Testis (tissue), 3 donors: ENCODE data around the gene KL. TPM values are rescaled to one million over a fixed set of nuclear protein-coding genes. Genes with fewer than 3 reads are reported as not detected.
A peak's percentile ranks its signal among the peaks of the same experiment; 100 is the strongest.

Experiments
- DNase-seq: peaks from one replicate; pipeline ENCODE4 v3.0.0-alpha.2; 2019
- H3K27ac ChIP-seq, 2 donors: fragments of 200-600 bp; sonication (generic); one replicate each; pipeline ENCODE4 v1.5.1; 2019
- H3K27me3 ChIP-seq: fragments of 200-600 bp; sonication (generic); one replicate; pipeline ENCODE4 v1.5.1; 2019
- H3K36me3 ChIP-seq: fragments of 200-600 bp; sonication (generic); one replicate; pipeline ENCODE4 v1.5.1; 2017; ENCODE audit warnings: low read depth; ENCODE audit errors: missing control alignments
- H3K4me1 ChIP-seq: fragments of 200-600 bp; sonication (generic); one replicate; pipeline ENCODE4 v1.5.1; 2019
- H3K4me3 ChIP-seq, 2 donors: fragments of 200-600 bp; sonication (generic); one replicate each; pipeline ENCODE4 v1.5.1; 2017 to 2019
- H3K9me3 ChIP-seq: fragments of 200-600 bp; sonication (generic); one replicate; pipeline ENCODE4 v1.5.1; 2017
- POLR2A ChIP-seq: fragments of 450-650 bp; IDR thresholded peaks from one replicate; pipeline ENCODE4 v1.6.1; 2017; ENCODE audit warnings: antibody characterized with exemption, mild to moderate bottlenecking, moderate library complexity
- WGBS, 2 donors: methylation state at CpG; one replicate each; pipeline ENCODE4 v1.1.5; 2018; 5-methylcytosine and 5-hydroxymethylcytosine counted together
- intact Hi-C: fragments of 100-400 bp; cut with DNase I; formaldehyde crosslinking; loops from one replicate; pipeline ENCODE4 v1.15.1; 2023; ENCODE audit warnings: low total_unique reads
- polyA plus RNA-seq: library from polyadenylated mRNA; stranded (reverse); fragments of 350-450 nt; fragmentation: Illumina TruSeq; extraction: RNeasy Lipid Tissue Mini Kit (QIAGEN cat#74804); gene quantifications from one replicate; pipeline ENCODE4 v1.2.3, GENCODE V29; 2014; ENCODE audit warnings: low read depth, low replicate concordance; ENCODE audit not compliant: insufficient read depth
- total RNA-seq, 2 donors: library from RNA; depleted of rRNA; stranded (reverse); fragments of >200 nt; gene quantifications; one replicate each; pipeline ENCODE4 v1.2.3, GENCODE V29; 2016
- TF ChIP-seq, protein P1 (sequence below), 3 experiments: fragments of 450-650 bp in 2 of 3; fragments of 200-600 bp in 1 of 3; sonication (generic) in 1 of 3; IDR thresholded peaks; one replicate each; pipeline ENCODE4 v1.5.1; 2016 to 2019; ENCODE audit warnings: antibody characterized with exemption in 3 of 3, mild to moderate bottlenecking in 2 of 3, moderate library complexity in 1 of 3

The KL gene
- total and polyA plus RNA-seq, 3 donors from 2014 or later: 0.81 to 1.6 (median 1.1) TPM

GRCh38 chr13:33033051-33033812, 17.0 kb downstream of the KL start:
- TF ChIP-seq, protein P1, sequence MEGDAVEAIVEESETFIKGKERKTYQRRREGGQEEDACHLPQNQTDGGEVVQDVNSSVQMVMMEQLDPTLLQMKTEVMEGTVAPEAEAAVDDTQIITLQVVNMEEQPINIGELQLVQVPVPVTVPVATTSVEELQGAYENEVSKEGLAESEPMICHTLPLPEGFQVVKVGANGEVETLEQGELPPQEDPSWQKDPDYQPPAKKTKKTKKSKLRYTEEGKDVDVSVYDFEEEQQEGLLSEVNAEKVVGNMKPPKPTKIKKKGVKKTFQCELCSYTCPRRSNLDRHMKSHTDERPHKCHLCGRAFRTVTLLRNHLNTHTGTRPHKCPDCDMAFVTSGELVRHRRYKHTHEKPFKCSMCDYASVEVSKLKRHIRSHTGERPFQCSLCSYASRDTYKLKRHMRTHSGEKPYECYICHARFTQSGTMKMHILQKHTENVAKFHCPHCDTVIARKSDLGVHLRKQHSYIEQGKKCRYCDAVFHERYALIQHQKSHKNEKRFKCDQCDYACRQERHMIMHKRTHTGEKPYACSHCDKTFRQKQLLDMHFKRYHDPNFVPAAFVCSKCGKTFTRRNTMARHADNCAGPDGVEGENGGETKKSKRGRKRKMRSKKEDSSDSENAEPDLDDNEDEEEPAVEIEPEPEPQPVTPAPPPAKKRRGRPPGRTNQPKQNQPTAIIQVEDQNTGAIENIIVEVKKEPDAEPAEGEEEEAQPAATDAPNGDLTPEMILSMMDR (IDR thresholded peaks at IDR 0.05): no peak
- TF ChIP-seq POLR2A: no peak
- Histone ChIP-seq H3K27me3 (no peaks in the 10 kb centered on the region), H3K9me3 (no peaks in the 10 kb centered on the region), H3K27ac (no peak overlapping the region), H3K4me1 (no peaks in the 10 kb centered on the region), H3K4me3 (peak overlapping the region; percentile 3 to 36), H3K36me3 (no peaks in the 10 kb centered on the region)
- intact Hi-C loops: no loop called here
- WGBS, 2 donors: 51 to 58% methylated on average over 14 of the region's 14 CpGs
- DNase-seq: peak; percentile 18

- Histone ChIP-seq H3K9me3 (no peaks in the 10 kb centered on the region), H3K4me3 (no peak overlapping the region), H3K27ac (no peak overlapping the region), H3K36me3 (no peaks in the 10 kb centered on the region), H3K4me1 (no peaks in the 10 kb centered on the region), H3K27me3 (no peaks in the 10 kb centered on the region)
- intact Hi-C loops: no loop called here
- DNase-seq: no peak
- TF ChIP-seq POLR2A: no peak
- TF ChIP-seq, protein P1 (IDR thresholded peaks at IDR 0.05): no peak
Measured at GRCh38 chr13:33033986-33034385, 17.8 kb downstream of the KL start.

GRCh38 chr13:33034882-33035520, 18.8 kb downstream of the KL start:
- Histone ChIP-seq H3K27me3 (no peaks in the 10 kb centered on the region), H3K27ac (no peak overlapping the region), H3K36me3 (no peaks in the 10 kb centered on the region), H3K9me3 (no peaks in the 10 kb centered on the region), H3K4me3 (no peak overlapping the region), H3K4me1 (no peaks in the 10 kb centered on the region)
- intact Hi-C loops: no loop called here
- WGBS, 2 donors: 83 to 87% methylated on average over 5 of the region's 5 CpGs
- TF ChIP-seq, protein P1 (IDR thresholded peaks at IDR 0.05): no peak
- DNase-seq: no peak

- Histone ChIP-seq H3K27ac (no peak overlapping the region), H3K4me1 (no peaks in the 10 kb centered on the region), H3K4me3 (no peak overlapping the region), H3K27me3 (no peaks in the 10 kb centered on the region), H3K9me3 (no peaks in the 10 kb centered on the region), H3K36me3 (no peaks in the 10 kb centered on the region)
- no peak for TF ChIP-seq POLR2A
- TF ChIP-seq, protein P1 (IDR thresholded peaks at IDR 0.05): no peak
- no peak for DNase-seq
- intact Hi-C loops: no loop called here
- whole genome bisulfite sequencing, 2 donors: 93 to 100% methylated on average over 1 of the region's 1 CpG
Measured at GRCh38 chr13:33037673-33038072, 21.4 kb downstream of the KL start.
